ENCODE results near the gene RTN4R. TPM values are rescaled to one million over a fixed set of nuclear protein-coding genes. Genes with fewer than 3 reads are reported as not detected.

The RTN4R gene
- total RNA-seq, 1 donor from 2014 or later, result 5.5 TPM

DNA sequence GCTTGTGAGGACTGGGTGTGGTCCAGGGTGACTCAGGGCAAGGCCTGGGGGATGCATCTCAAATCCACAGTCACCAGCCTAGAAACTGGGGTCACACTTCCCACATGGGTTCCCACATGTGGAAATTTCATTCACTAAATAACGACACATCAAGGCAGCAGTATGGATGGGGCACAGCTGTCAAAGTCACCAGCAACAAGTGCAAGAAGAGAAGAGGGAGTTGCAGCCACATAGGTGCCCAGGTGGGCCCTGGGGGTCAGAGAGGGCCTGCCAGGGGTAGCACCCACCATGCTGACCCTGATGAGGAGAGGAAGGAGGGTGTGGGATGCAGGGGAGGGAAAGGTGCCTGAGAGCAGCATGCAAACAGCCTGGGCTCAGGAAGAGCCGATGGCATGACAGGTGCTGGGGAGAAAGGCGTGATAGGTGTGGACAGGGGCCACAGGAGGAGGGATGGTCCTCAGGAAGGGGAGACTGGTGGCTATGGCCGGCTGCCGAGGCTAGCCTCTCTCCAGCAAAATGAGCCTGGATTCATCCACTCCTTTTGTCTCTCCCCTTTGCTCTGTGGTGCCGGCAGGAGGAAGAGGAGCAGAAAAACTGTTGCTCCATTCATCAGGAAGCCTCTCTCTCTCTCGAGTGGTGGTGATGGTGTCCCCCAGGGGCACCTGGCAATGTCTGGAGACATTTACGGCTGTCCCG is 29.4 kb upstream of the RTN4R start:
- no peak for DNase-seq (ENCODE audit: low spot score)
- Mint-ChIP-seq H3K36me3 (ENCODE audit: low read depth) (peaks cover 2% of the 10 kb centered on the region), H3K9me3 (ENCODE audit: low read depth) (no peaks in the 10 kb centered on the region), H3K27ac (ENCODE audit: unreplicated experiment) (no peak overlapping the region), H3K4me1 (ENCODE audit: low read depth) (no peaks in the 10 kb centered on the region), H3K27me3 (ENCODE audit: low read depth) (peaks cover 20% of the 10 kb centered on the region), H3K4me3 (ENCODE audit: unreplicated experiment) (peak overlapping the region; percentile 73)
- TF ChIP-seq, protein P1, sequence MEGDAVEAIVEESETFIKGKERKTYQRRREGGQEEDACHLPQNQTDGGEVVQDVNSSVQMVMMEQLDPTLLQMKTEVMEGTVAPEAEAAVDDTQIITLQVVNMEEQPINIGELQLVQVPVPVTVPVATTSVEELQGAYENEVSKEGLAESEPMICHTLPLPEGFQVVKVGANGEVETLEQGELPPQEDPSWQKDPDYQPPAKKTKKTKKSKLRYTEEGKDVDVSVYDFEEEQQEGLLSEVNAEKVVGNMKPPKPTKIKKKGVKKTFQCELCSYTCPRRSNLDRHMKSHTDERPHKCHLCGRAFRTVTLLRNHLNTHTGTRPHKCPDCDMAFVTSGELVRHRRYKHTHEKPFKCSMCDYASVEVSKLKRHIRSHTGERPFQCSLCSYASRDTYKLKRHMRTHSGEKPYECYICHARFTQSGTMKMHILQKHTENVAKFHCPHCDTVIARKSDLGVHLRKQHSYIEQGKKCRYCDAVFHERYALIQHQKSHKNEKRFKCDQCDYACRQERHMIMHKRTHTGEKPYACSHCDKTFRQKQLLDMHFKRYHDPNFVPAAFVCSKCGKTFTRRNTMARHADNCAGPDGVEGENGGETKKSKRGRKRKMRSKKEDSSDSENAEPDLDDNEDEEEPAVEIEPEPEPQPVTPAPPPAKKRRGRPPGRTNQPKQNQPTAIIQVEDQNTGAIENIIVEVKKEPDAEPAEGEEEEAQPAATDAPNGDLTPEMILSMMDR (IDR thresholded peaks at IDR 0.05), result no peak

DNA sequence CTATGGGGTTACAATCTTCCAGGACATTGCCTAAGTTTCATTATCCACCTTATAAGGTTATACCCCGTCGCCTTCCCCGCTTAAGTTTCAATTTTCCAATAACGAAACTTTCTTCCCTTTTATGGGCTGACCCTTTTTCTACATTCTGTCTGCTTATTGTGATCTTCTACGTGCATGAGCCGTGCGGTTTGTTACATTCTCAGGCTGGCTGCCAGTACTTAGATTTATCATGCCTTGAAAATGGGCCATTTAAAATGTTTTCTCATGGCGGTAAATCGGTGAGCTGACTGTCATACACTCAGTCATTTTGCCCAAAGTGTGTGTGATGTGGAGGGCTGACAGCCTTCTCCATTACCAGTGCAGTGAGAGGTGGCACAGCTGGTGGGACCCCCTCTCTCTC is 28.5 kb upstream of the RTN4R start:
- TF ChIP-seq, protein P1 (IDR thresholded peaks at IDR 0.05), result no peak
- H3K27me3 Mint-ChIP-seq (ENCODE audit: low read depth), result peaks cover 27% of the 10 kb centered on the region
- H3K4me3 Mint-ChIP-seq (ENCODE audit: unreplicated experiment), result no peak overlapping the region
- DNase-seq (ENCODE audit: low spot score), result no peak
- H3K36me3 Mint-ChIP-seq (ENCODE audit: low read depth), result peaks cover 2% of the 10 kb centered on the region
- H3K27ac Mint-ChIP-seq (ENCODE audit: unreplicated experiment), result no peak overlapping the region
- no peaks in the 10 kb centered on the region for H3K9me3 Mint-ChIP-seq (ENCODE audit: low read depth)
- no peaks in the 10 kb centered on the region for H3K4me1 Mint-ChIP-seq (ENCODE audit: low read depth)

- TF ChIP-seq, protein P1 (IDR thresholded peaks at IDR 0.05), result no peak
- DNase-seq (ENCODE audit: low spot score), result no peak
- Mint-ChIP-seq H3K36me3 (ENCODE audit: low read depth) (no peaks in the 10 kb centered on the region), H3K4me1 (ENCODE audit: low read depth) (no peaks in the 10 kb centered on the region), H3K9me3 (ENCODE audit: low read depth) (no peaks in the 10 kb centered on the region), H3K27ac (ENCODE audit: unreplicated experiment) (no peak overlapping the region), H3K27me3 (ENCODE audit: low read depth) (peaks cover 23% of the 10 kb centered on the region), H3K4me3 (ENCODE audit: unreplicated experiment) (no peak overlapping the region)
Measured at GRCh38 chr22:20295262-20296064, 27.3 kb upstream of the RTN4R start.

GRCh38 chr22:20292673-20293232 is 24.6 kb upstream of the RTN4R start:
- Mint-ChIP-seq H3K4me3 (ENCODE audit: unreplicated experiment) (no peak overlapping the region), H3K9me3 (ENCODE audit: low read depth) (no peaks in the 10 kb centered on the region), H3K27me3 (ENCODE audit: low read depth) (peaks cover 17% of the 10 kb centered on the region), H3K4me1 (ENCODE audit: low read depth) (no peaks in the 10 kb centered on the region), H3K27ac (ENCODE audit: unreplicated experiment) (no peak overlapping the region), H3K36me3 (ENCODE audit: low read depth) (no peaks in the 10 kb centered on the region)
- no peak for DNase-seq (ENCODE audit: low spot score)
- TF ChIP-seq, protein P1 (IDR thresholded peaks at IDR 0.05), result no peak

DNA sequence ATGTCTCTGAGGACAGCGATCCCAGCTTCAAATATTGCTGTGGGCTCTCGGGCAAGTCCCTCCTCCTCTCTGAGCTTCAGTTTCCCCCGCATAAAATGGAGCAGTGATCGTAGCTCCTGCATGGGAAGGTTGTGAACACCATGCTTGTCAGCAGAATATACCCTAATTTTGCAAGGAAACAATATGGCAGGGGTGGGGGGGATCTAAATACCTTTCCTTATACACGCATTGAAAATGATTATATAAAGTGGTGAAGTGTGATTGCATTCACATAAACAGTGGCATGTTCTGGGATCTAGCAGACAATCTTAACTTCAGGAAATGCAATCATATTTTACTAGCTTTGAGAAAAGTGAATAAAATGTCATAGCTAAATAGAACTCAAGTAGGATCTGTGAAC is 24.0 kb upstream of the RTN4R start:
- TF ChIP-seq, protein P1 (IDR thresholded peaks at IDR 0.05), result no peak
- Mint-ChIP-seq H3K4me3 (ENCODE audit: unreplicated experiment) (no peak overlapping the region), H3K27ac (ENCODE audit: unreplicated experiment) (no peak overlapping the region), H3K27me3 (ENCODE audit: low read depth) (peaks cover 17% of the 10 kb centered on the region), H3K9me3 (ENCODE audit: low read depth) (no peaks in the 10 kb centered on the region), H3K36me3 (ENCODE audit: low read depth) (no peaks in the 10 kb centered on the region), H3K4me1 (ENCODE audit: low read depth) (no peaks in the 10 kb centered on the region)
- DNase-seq (ENCODE audit: low spot score), result no peak

Data from chondrocyte (in vitro differentiated cells).